B cell (primary cell): ENCODE results near the gene CIC.

ENCODE experiments used
- CTCF ChIP-seq: fragments of 200-600 bp; IDR thresholded peaks from one replicate; pipeline ENCODE4 v1.8.0; 2022; ENCODE audit warnings: antibody characterized with exemption, mild to moderate bottlenecking
- EZH2 ChIP-seq: IDR thresholded peaks from 2 replicates; pipeline ENCODE4 v1.6.1; 2012; ENCODE audit warnings: borderline replicate concordance, low read depth, mild to moderate bottlenecking, moderate library complexity, low read length; ENCODE audit not compliant: insufficient read depth, poor library complexity, severe bottlenecking

GRCh38 chr19:42251572-42252358 lies 17.3 kb upstream of the CIC start:
- no peak for TF ChIP-seq EZH2
- TF ChIP-seq CTCF, result no peak
